ENCODE data around the gene LRSAM1. TPM values are rescaled to one million over a fixed set of nuclear protein-coding genes. Genes with fewer than 3 reads are reported as not detected.

LRSAM1 gene
- total and polyA plus RNA-seq, 2 of the 8 experiments (the other 6 are each of a cell fraction or from before 2014, with no cell fraction given), result 9.7 to 18.3 TPM

- no peak overlapping the region for H4K8ac ChIP-seq (ENCODE audit: extremely low read depth, insufficient read depth, low read length)
- peaks cover 0 to 3% of the 10 kb centered on the region in 2 experiments for H4K20me1 ChIP-seq (replicated peaks in 1 of 2; ENCODE audit: control insufficient read depth in 1 of 2, insufficient read depth in 2 of 2, low read length in 2 of 2)
- H4K5ac ChIP-seq (ENCODE audit: insufficient read length, low read depth, low read length), result no peak overlapping the region
- H2AK5ac ChIP-seq (ENCODE audit: low read depth, low read length), result no peak overlapping the region
- H3K4me2 ChIP-seq (ENCODE audit: insufficient read depth in 1 of 2, low read depth in 2 of 2, low read length in 2 of 2), result no peak overlapping the region
- H3K9me3 ChIP-seq (ENCODE audit: insufficient read depth in 2 of 2, low read depth in 1 of 2, low read length in 1 of 2), result no peaks in the 10 kb centered on the region
- no peak overlapping the region for H2BK15ac ChIP-seq (ENCODE audit: low read length)
- H3K14ac ChIP-seq (ENCODE audit: insufficient read length), result no peak overlapping the region
- H2BK120ac ChIP-seq (replicated peaks; ENCODE audit: low read depth, low read length), result no peak overlapping the region
- ChIA-PET CTCF (ENCODE audit: partially characterized antibody) (interaction anchor here (6.1 to 11.4 kb wide), 4 partner anchors 10 to 88 kb away, joined by 62 to 193 read pairs (median 79); no protein-coding TSS in a partner anchor), POLR2A (ENCODE audit: partially characterized antibody) (interaction anchor here (1.0 kb wide), 1 partner anchor 14 kb away, joined by 3 read pairs; no protein-coding TSS in a partner anchor)
- H2BK12ac ChIP-seq (ENCODE audit: low read depth, low read length), result no peak overlapping the region
- H3K23ac ChIP-seq (ENCODE audit: insufficient read length), result no peak overlapping the region
- H4K91ac ChIP-seq (replicated peaks; ENCODE audit: insufficient read length, low read length), result no peak overlapping the region
- no peak for FAIRE-seq
- no peak overlapping the region for H3K9ac ChIP-seq (replicated peaks in 1 of 4; ENCODE audit: extremely low read depth in 1 of 4, low read depth in 3 of 4, low read length in 3 of 4)
- H3K27ac ChIP-seq (ENCODE audit: low read depth, low read length), result no peak overlapping the region
- 87% methylated on average over 12 of the region's 12 CpGs; no CpG with 5 or more reads in 1 of the 2 experiments for WGBS, 2 experiments (ENCODE audit: extremely low coverage in 1 of 2, insufficient coverage in 1 of 2, insufficient read length in 1 of 2, insufficient replicate concordance in 2 of 2, low coverage in 1 of 2, low lambda C conversion rate in 2 of 2, missing lambda C conversion rate in 1 of 2)
- H3K4me1 ChIP-seq (replicated peaks in 1 of 4; ENCODE audit: control insufficient read depth in 3 of 4, insufficient read depth in 4 of 4, low read length in 3 of 4), result peaks cover 0 to 3% (median 0%) of the 10 kb centered on the region in 4 experiments; a peak in 2 of 7 replicates
- H3K23me2 ChIP-seq (ENCODE audit: low read depth, low read length), result no peaks in the 10 kb centered on the region
- no peak overlapping the region for H2BK20ac ChIP-seq (ENCODE audit: low read length)
- no peak overlapping the region for H3K4ac ChIP-seq (replicated peaks; ENCODE audit: insufficient read length, low read depth, low read length)
- H3K56ac ChIP-seq (replicated peaks; ENCODE audit: insufficient read length, low read depth, low read length), result no peak overlapping the region
- peaks cover 0 to 6% (median 2%) of the 10 kb centered on the region in 4 experiments; a peak in 5 of 8 replicates for H3K36me3 ChIP-seq (ENCODE audit: control insufficient read depth in 2 of 4, insufficient read depth in 4 of 4, low read length in 3 of 4)
- H3K79me1 ChIP-seq (ENCODE audit: low read depth, low read length), result no peaks in the 10 kb centered on the region
- H2BK5ac ChIP-seq (ENCODE audit: low read depth, low read length), result no peak overlapping the region
- no peak overlapping the region for H2AFZ ChIP-seq (ENCODE audit: low read length)
- DNase-seq (ENCODE audit: low read depth in 1 of 2, low spot score in 2 of 2), result no peak
- no peaks in the 10 kb centered on the region for H3K79me2 ChIP-seq (ENCODE audit: control insufficient read depth in 1 of 2, insufficient read depth in 2 of 2, low read length in 2 of 2)
- H3K27me3 ChIP-seq (replicated peaks in 1 of 4; ENCODE audit: control insufficient read depth in 3 of 4, extremely low read depth in 1 of 4, insufficient read depth in 3 of 4, low read length in 3 of 4), result no peaks in the 10 kb centered on the region
- no peak overlapping the region for H3K18ac ChIP-seq (ENCODE audit: extremely low read depth, low read length)
- no peak overlapping the region for H3K4me3 ChIP-seq (ENCODE audit: extremely low read depth in 1 of 4, insufficient read depth in 2 of 4, low read depth in 3 of 4, low read length in 4 of 4)
- TF ChIP-seq MAFK (IDR thresholded peaks at IDR 0.05; ENCODE audit: low read depth, low read length) (no peak), EZH2 (IDR thresholded peaks at IDR 0.05; ENCODE audit: low read depth, low read length, severe bottlenecking) (no peak), EP300 (IDR thresholded peaks at IDR 0.05; ENCODE audit: borderline replicate concordance in 1 of 2, low read depth in 2 of 2, low read length in 2 of 2) (no peak), NANOG (IDR thresholded peaks at IDR 0.05; ENCODE audit: insufficient read depth, low read depth, low read length, poor library complexity, severe bottlenecking) (no peak), TAF7 (optimal IDR thresholded peaks at IDR 0.05; ENCODE audit: borderline replicate concordance, low read depth, low read length) (no peak), GABPA (IDR thresholded peaks at IDR 0.05; ENCODE audit: borderline replicate concordance, insufficient read depth, low read length) (no peak), RAD21 (IDR thresholded peaks at IDR 0.05 in 1 of 2, conservative IDR thresholded peaks at IDR 0.05 in 1 of 2; ENCODE audit: low read depth in 2 of 2, low read length in 2 of 2) (no peak), KDM4A (IDR thresholded peaks at IDR 0.05; ENCODE audit: low read depth, low read length, severe bottlenecking) (no peak), CBX5 (IDR thresholded peaks at IDR 0.05; ENCODE audit: low read depth, low read length) (no peak), KDM5A (IDR thresholded peaks at IDR 0.05; ENCODE audit: low read length) (no peak), SP4 (IDR thresholded peaks at IDR 0.05; ENCODE audit: low read length) (no peak)
- TF ChIP-seq, protein P1, sequence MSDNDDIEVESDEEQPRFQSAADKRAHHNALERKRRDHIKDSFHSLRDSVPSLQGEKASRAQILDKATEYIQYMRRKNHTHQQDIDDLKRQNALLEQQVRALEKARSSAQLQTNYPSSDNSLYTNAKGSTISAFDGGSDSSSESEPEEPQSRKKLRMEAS (IDR thresholded peaks at IDR 0.05), result no peak
These were observed 50.6 kb downstream of the LRSAM1 start for GRCh38 chr9:127501821-127502343.

All from H1 (cell line).